Progenitor cell of endocrine pancreas (in vitro differentiated cells): ENCODE data around the gene RASSF8. TPM values are rescaled to one million over a fixed set of nuclear protein-coding genes. Genes with fewer than 3 reads are reported as not detected.

Experiments
- DNase-seq: peaks from one replicate; pipeline ENCODE4 v3.0.0; 2021; ENCODE audit warnings: low spot score; ENCODE audit not compliant: unreplicated experiment
- H3K27ac Mint-ChIP-seq: 2 replicates; pipeline ENCODE4 v1.8.0; 2021; ENCODE audit warnings: mild to moderate bottlenecking, moderate library complexity, mixed read lengths
- H3K27me3 Mint-ChIP-seq: 2 replicates; pipeline ENCODE4 v1.8.0; 2021; ENCODE audit warnings: mixed read lengths
- H3K36me3 Mint-ChIP-seq: 2 replicates; pipeline ENCODE4 v1.8.0; 2022; ENCODE audit warnings: mixed read lengths; ENCODE audit not compliant: insufficient read depth
- H3K4me1 Mint-ChIP-seq: 2 replicates; pipeline ENCODE4 v1.8.0; 2021; ENCODE audit warnings: low read depth, mixed read lengths
- H3K4me3 Mint-ChIP-seq: 2 replicates; pipeline ENCODE4 v1.8.0; 2021; ENCODE audit warnings: low read depth, mild to moderate bottlenecking, moderate library complexity, mixed read lengths
- H3K9me3 Mint-ChIP-seq: 2 replicates; pipeline ENCODE4 v1.8.0; 2021; ENCODE audit warnings: low read depth, mixed read lengths
- CTCF ChIP-seq: fragments of 200-600 bp; sonication (generic); IDR thresholded peaks from one replicate; pipeline ENCODE4 v1.5.0; 2021; ENCODE audit warnings: antibody characterized with exemption, mild to moderate bottlenecking; ENCODE audit not compliant: unreplicated experiment
- total RNA-seq: library from RNA; stranded (reverse); gene quantifications from 2 replicates; pipeline ENCODE4 v1.2.1, GENCODE V29; 2021

Gene RASSF8
- total RNA-seq, 1 donor from 2014 or later = 38.8 TPM

GRCh38 chr12:26100666-26101349 lies 142.3 kb downstream of the RASSF8 start:
- H3K9me3 Mint-ChIP-seq = no peaks in the 10 kb centered on the region
- TF ChIP-seq CTCF = no peak
- no peak overlapping the region for H3K4me3 Mint-ChIP-seq
- no peak for DNase-seq
- H3K36me3 Mint-ChIP-seq = no peaks in the 10 kb centered on the region
- no peaks in the 10 kb centered on the region for H3K27me3 Mint-ChIP-seq
- H3K27ac Mint-ChIP-seq = no peak overlapping the region
- peaks cover 7% of the 10 kb centered on the region for H3K4me1 Mint-ChIP-seq

- Mint-ChIP-seq H3K36me3 (no peaks in the 10 kb centered on the region), H3K27ac (no peak overlapping the region), H3K4me3 (no peak overlapping the region), H3K9me3 (no peaks in the 10 kb centered on the region), H3K4me1 (peaks cover 7% of the 10 kb centered on the region), H3K27me3 (peaks cover 1% of the 10 kb centered on the region)
- no peak for TF ChIP-seq CTCF
- DNase-seq = no peak
Measured at GRCh38 chr12:26101350-26101734, 142.9 kb downstream of the RASSF8 start.

GRCh38 chr12:26101763-26102162 lies 143.3 kb downstream of the RASSF8 start:
- Mint-ChIP-seq H3K4me3 (no peak overlapping the region), H3K9me3 (no peaks in the 10 kb centered on the region), H3K27me3 (peaks cover 3% of the 10 kb centered on the region), H3K4me1 (peaks cover 7% of the 10 kb centered on the region), H3K36me3 (no peaks in the 10 kb centered on the region), H3K27ac (no peak overlapping the region)
- no peak for DNase-seq
- no peak for TF ChIP-seq CTCF

GRCh38 chr12:26102953-26103352 lies 144.5 kb downstream of the RASSF8 start:
- TF ChIP-seq CTCF = no peak
- Mint-ChIP-seq H3K4me1 (peaks cover 7% of the 10 kb centered on the region), H3K9me3 (no peaks in the 10 kb centered on the region), H3K36me3 (no peaks in the 10 kb centered on the region), H3K4me3 (no peak overlapping the region), H3K27me3 (peaks cover 3% of the 10 kb centered on the region), H3K27ac (no peak overlapping the region)
- DNase-seq = no peak

GRCh38 chr12:26106347-26106746 lies 147.9 kb downstream of the RASSF8 start:
- TF ChIP-seq CTCF = no peak
- Mint-ChIP-seq H3K4me1 (peaks cover 12% of the 10 kb centered on the region), H3K9me3 (no peaks in the 10 kb centered on the region), H3K4me3 (no peak overlapping the region), H3K27me3 (peaks cover 9% of the 10 kb centered on the region), H3K27ac (peak overlapping the region; percentile 12), H3K36me3 (no peaks in the 10 kb centered on the region)
- DNase-seq = no peak
